ENCODE results near the gene CHMP4A. TPM values are rescaled to one million over a fixed set of nuclear protein-coding genes. Genes with fewer than 3 reads are reported as not detected.

Gene CHMP4A
- total RNA-seq, 2 experiments from 2014 or later = 83.2 to 93.4 TPM

GRCh38 chr14:24255931-24256711, 42.8 kb upstream of the CHMP4A start:
- ATAC-seq = no peak
- H3K4me1 Mint-ChIP-seq (ENCODE audit: low read depth) = peaks cover 6% of the 10 kb centered on the region
- no peak overlapping the region for H3K4me3 Mint-ChIP-seq
- CTCF ChIA-PET = interaction anchor here (0.8 to 4.2 kb wide), 5 partner anchors 9 to 52 kb away, joined by 3 to 16 read pairs (median 4); partner anchors contain the start of genes RABGGTA and TINF2
- no peak overlapping the region for H3K27ac Mint-ChIP-seq
- no peaks in the 10 kb centered on the region for H3K9me3 Mint-ChIP-seq (ENCODE audit: insufficient read depth)
- DNase-seq = no peak
- no peaks in the 10 kb centered on the region for H3K27me3 Mint-ChIP-seq (ENCODE audit: low read depth)
- POLR2A ChIA-PET = interaction anchor here (2.9 kb wide), 1 partner anchor 15 kb away, joined by 13 read pairs; the partner anchor contains the start of gene RABGGTA
- H3K36me3 Mint-ChIP-seq (ENCODE audit: low read depth) = peaks cover 6% of the 10 kb centered on the region

GRCh38 chr14:24255438-24255837, 42.1 kb upstream of the CHMP4A start:
- no peak for ATAC-seq
- Mint-ChIP-seq H3K4me1 (ENCODE audit: low read depth) (peaks cover 13% of the 10 kb centered on the region), H3K36me3 (ENCODE audit: low read depth) (peaks cover 6% of the 10 kb centered on the region), H3K27me3 (ENCODE audit: low read depth) (no peaks in the 10 kb centered on the region), H3K27ac (no peak overlapping the region), H3K4me3 (no peak overlapping the region), H3K9me3 (ENCODE audit: insufficient read depth) (no peaks in the 10 kb centered on the region)
- ChIA-PET CTCF (interaction anchor here (1.5 to 4.2 kb wide), 3 partner anchors 13 to 53 kb away, joined by 7 to 16 read pairs (median 9); partner anchors contain the start of genes CIDEB, RABGGTA and TINF2), POLR2A (interaction anchor here (2.9 kb wide), 1 partner anchor 16 kb away, joined by 13 read pairs; the partner anchor contains the start of gene RABGGTA)
- DNase-seq = no peak

DNA sequence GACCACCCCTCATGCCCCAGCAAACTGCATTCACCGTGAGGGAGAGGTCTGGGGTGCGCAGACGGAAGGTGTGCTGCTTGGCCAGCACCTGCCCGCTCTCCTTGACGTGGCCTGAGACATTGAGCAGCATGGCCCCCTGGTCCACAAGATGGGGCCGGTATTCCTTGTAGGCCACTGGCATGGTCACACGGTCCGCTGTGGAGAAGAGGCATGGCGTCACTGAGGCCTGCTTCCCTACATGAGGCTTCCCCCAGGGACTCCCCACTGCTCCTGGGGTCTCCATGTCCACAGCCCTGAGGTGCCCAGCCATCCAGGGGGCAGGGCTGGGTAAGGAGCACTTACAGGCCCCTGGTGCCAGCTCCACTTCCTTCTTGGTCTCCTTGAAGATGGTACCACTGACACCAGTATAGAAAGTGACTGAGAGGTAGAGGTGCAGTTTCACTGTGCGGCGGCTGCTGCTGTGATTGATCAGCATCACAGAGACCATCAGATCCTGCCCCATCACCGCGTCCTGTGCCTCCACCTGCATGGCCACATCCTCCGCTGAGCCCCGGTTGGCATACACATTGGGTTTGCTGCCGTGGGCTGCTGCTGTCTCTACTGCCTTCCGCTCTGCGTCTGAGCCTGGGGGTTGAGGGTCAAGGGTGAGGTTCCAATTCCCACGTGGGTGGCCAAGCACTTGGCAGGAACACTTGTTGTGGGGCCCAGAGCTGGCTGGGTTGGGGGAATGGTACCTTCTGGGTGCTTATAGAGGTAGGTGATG, 41.5 kb upstream of the CHMP4A start:
- Mint-ChIP-seq H3K4me1 (ENCODE audit: low read depth) (peaks cover 19% of the 10 kb centered on the region), H3K27ac (no peak overlapping the region), H3K27me3 (ENCODE audit: low read depth) (no peaks in the 10 kb centered on the region), H3K36me3 (ENCODE audit: low read depth) (peaks cover 7% of the 10 kb centered on the region), H3K9me3 (ENCODE audit: insufficient read depth) (no peaks in the 10 kb centered on the region), H3K4me3 (no peak overlapping the region)
- ATAC-seq (no peak), DNase-seq (no peak)
- POLR2A ChIA-PET = interaction anchor here (5.0 kb wide), 1 partner anchor 12 kb away, joined by 20 read pairs; the partner anchor contains the start of gene TINF2
- CTCF ChIA-PET = interaction anchor here (1.5 to 4.2 kb wide), 3 partner anchors 12 to 53 kb away, joined by 7 to 16 read pairs (median 9); partner anchors contain the start of genes CIDEB, RABGGTA and TINF2

DNA sequence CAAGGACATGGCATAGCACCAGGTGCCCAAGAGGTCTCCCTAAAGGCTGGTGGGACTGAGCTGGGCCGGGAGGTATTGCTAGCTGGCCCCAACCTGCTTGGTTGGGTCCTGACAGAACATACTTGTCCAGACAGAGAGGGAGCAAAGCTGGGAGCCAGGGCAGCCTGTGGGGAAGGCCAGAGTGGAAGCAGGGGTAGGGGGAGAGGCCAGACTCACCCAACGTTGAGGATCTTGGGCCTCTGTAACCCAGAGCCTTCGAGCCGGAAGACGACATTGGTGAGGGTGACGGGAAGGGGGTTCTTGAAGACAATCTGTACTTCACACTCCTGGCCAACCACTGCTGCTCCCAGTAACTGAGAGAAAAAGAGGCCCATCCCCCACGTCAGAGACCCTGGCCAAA, 40.6 kb upstream of the CHMP4A start:
- ATAC-seq (no peak), DNase-seq (no peak)
- ChIA-PET CTCF (interaction anchor here (3.9 to 21.9 kb wide), 2 partner anchors 12 to 48 kb away, joined by 28 to 801 read pairs; partner anchors contain the start of genes CIDEB, DHRS1, LTB4R and LTB4R2), POLR2A (interaction anchor here (2.4 to 5.0 kb wide), 2 partner anchors 11 to 17 kb away, joined by 7 to 20 read pairs; partner anchors contain the start of genes RABGGTA and TINF2)
- Mint-ChIP-seq H3K4me3 (no peak overlapping the region), H3K27ac (peak overlapping the region; percentile 36), H3K27me3 (ENCODE audit: low read depth) (no peaks in the 10 kb centered on the region), H3K4me1 (ENCODE audit: low read depth) (peaks cover 28% of the 10 kb centered on the region), H3K9me3 (ENCODE audit: insufficient read depth) (no peaks in the 10 kb centered on the region), H3K36me3 (ENCODE audit: low read depth) (peaks cover 10% of the 10 kb centered on the region)

GRCh38 chr14:24252289-24253124, 39.2 kb upstream of the CHMP4A start:
- no peaks in the 10 kb centered on the region for H3K27me3 Mint-ChIP-seq (ENCODE audit: low read depth)
- ATAC-seq (no peak), DNase-seq (no peak)
- peaks cover 42% of the 10 kb centered on the region for H3K4me1 Mint-ChIP-seq (ENCODE audit: low read depth)
- no peaks in the 10 kb centered on the region for H3K9me3 Mint-ChIP-seq (ENCODE audit: insufficient read depth)
- no peak overlapping the region for H3K27ac Mint-ChIP-seq
- POLR2A ChIA-PET = interaction anchor here (0.6 to 5.0 kb wide), 3 partner anchors 10 to 19 kb away, joined by 3 to 20 read pairs (median 7); partner anchors contain the start of genes RABGGTA and TINF2
- no peak overlapping the region for H3K4me3 Mint-ChIP-seq
- CTCF ChIA-PET = interaction anchor here (0.9 to 21.9 kb wide), 5 partner anchors 10 to 179 kb away, joined by 3 to 801 read pairs (median 28); partner anchors contain the start of genes CIDEB, DHRS1, LTB4R and LTB4R2
- H3K36me3 Mint-ChIP-seq (ENCODE audit: low read depth) = peaks cover 13% of the 10 kb centered on the region

- Mint-ChIP-seq H3K27ac (no peak overlapping the region), H3K36me3 (ENCODE audit: low read depth) (peaks cover 15% of the 10 kb centered on the region), H3K9me3 (ENCODE audit: insufficient read depth) (no peaks in the 10 kb centered on the region), H3K27me3 (ENCODE audit: low read depth) (no peaks in the 10 kb centered on the region), H3K4me1 (ENCODE audit: low read depth) (peaks cover 46% of the 10 kb centered on the region), H3K4me3 (no peak overlapping the region)
- ATAC-seq (no peak), DNase-seq (no peak)
- ChIA-PET POLR2A (interaction anchor here (1.4 to 5.0 kb wide), 3 partner anchors 9 to 48 kb away, joined by 4 to 20 read pairs (median 7); partner anchors contain the start of genes DHRS1, NOP9, RABGGTA and TINF2), CTCF (interaction anchor here (0.7 to 21.9 kb wide), 7 partner anchors 10 to 180 kb away, joined by 3 to 801 read pairs (median 6); partner anchors contain the start of genes CIDEB, DHRS1, LTB4R and LTB4R2)
Observed at GRCh38 chr14:24251880-24252288, 38.6 kb upstream of the CHMP4A start.

GRCh38 chr14:24250354-24250753, 37.1 kb upstream of the CHMP4A start:
- Mint-ChIP-seq H3K4me1 (ENCODE audit: low read depth) (peaks cover 50% of the 10 kb centered on the region), H3K4me3 (peak overlapping the region; percentile 27), H3K27ac (peak overlapping the region; percentile 84), H3K27me3 (ENCODE audit: low read depth) (no peaks in the 10 kb centered on the region), H3K9me3 (ENCODE audit: insufficient read depth) (no peaks in the 10 kb centered on the region), H3K36me3 (ENCODE audit: low read depth) (peaks cover 14% of the 10 kb centered on the region)
- DNase-seq (no peak), ATAC-seq (no peak)
- ChIA-PET POLR2A (interaction anchor here (0.6 to 5.0 kb wide), 3 partner anchors 7 to 49 kb away, joined by 3 to 20 read pairs (median 4); partner anchors contain the start of genes DHRS1, NOP9 and TINF2), CTCF (interaction anchor here (1.3 to 21.9 kb wide), 7 partner anchors 8 to 193 kb away, joined by 3 to 801 read pairs (median 6); partner anchors contain the start of genes CIDEB, DHRS1, LTB4R and LTB4R2)

GRCh38 chr14:24249230-24250021, 36.1 kb upstream of the CHMP4A start:
- H3K9me3 Mint-ChIP-seq (ENCODE audit: insufficient read depth) = no peaks in the 10 kb centered on the region
- ChIA-PET CTCF (interaction anchor here (1.1 to 21.9 kb wide), 4 partner anchors 22 to 181 kb away, joined by 3 to 801 read pairs (median 48); partner anchors contain the start of genes CIDEB, DHRS1, LTB4R and LTB4R2), POLR2A (interaction anchor here (5.6 kb wide), 1 partner anchor 21 kb away, joined by 48 read pairs; the partner anchor contains the start of gene RABGGTA)
- peak overlapping the region; percentile 84 for H3K27ac Mint-ChIP-seq
- H3K36me3 Mint-ChIP-seq (ENCODE audit: low read depth) = peaks cover 11% of the 10 kb centered on the region
- peaks cover 55% of the 10 kb centered on the region for H3K4me1 Mint-ChIP-seq (ENCODE audit: low read depth)
- peak overlapping the region; percentile 27 for H3K4me3 Mint-ChIP-seq
- ATAC-seq = no peak
- no peaks in the 10 kb centered on the region for H3K27me3 Mint-ChIP-seq (ENCODE audit: low read depth)
- no peak for DNase-seq

- DNase-seq = no peak
- peak overlapping the region; percentile 81 for H3K27ac Mint-ChIP-seq
- no peak for ATAC-seq
- H3K9me3 Mint-ChIP-seq (ENCODE audit: insufficient read depth) = no peaks in the 10 kb centered on the region
- H3K4me3 Mint-ChIP-seq = no peak overlapping the region
- ChIA-PET POLR2A (interaction anchor here (0.6 to 5.6 kb wide), 15 partner anchors 15 to 183 kb away, joined by 3 to 48 read pairs (median 4); partner anchors contain the start of genes CHMP4A, DHRS1, IRF9 and KHNYN), CTCF (interaction anchor here (0.6 to 21.9 kb wide), 16 partner anchors 9 to 184 kb away, joined by 3 to 801 read pairs (median 4); partner anchors contain the start of genes CIDEB, DHRS1, IRF9 and LTB4R)
- H3K27me3 Mint-ChIP-seq (ENCODE audit: low read depth) = no peaks in the 10 kb centered on the region
- peaks cover 8% of the 10 kb centered on the region for H3K36me3 Mint-ChIP-seq (ENCODE audit: low read depth)
- peaks cover 64% of the 10 kb centered on the region for H3K4me1 Mint-ChIP-seq (ENCODE audit: low read depth)
Observed at GRCh38 chr14:24247422-24247821, 34.1 kb upstream of the CHMP4A start.

Data from activated CD8-positive, alpha-beta T cell treated with anti-CD3 and anti-CD28 coated beads, Interleukin-2, amount 10 ng/mL, durations not matched to agents 7 days and 5 days (primary cell).